ENCODE data around the gene NMU.
"Not testable (repeated sequence)": the region's sequence is repeated elsewhere in the genome, so short reads cannot be mapped to it uniquely, and the experiment has no call there.

The NMU gene

DNA sequence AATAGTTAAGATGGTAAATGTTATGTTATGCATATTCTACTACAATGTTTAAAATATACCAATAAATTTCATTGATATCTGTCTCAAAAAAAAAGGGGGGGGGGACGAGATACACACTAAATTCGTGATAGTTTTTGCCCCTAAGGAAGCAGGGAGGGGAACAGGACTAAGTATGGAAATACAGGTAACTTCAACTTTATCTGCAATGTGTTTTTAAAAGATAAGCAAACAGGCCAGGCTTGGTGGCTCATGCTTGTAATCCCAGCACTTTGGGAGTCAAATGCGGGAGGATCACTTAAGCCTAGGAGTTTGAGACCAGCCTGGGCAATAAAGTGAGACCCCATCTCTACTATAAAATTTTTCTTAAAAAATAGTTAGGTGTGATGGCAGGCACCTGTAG, 76.0 kb downstream of the NMU start:
- no peak for DNase-seq (ENCODE audit: low read depth, low spot score)

DNA sequence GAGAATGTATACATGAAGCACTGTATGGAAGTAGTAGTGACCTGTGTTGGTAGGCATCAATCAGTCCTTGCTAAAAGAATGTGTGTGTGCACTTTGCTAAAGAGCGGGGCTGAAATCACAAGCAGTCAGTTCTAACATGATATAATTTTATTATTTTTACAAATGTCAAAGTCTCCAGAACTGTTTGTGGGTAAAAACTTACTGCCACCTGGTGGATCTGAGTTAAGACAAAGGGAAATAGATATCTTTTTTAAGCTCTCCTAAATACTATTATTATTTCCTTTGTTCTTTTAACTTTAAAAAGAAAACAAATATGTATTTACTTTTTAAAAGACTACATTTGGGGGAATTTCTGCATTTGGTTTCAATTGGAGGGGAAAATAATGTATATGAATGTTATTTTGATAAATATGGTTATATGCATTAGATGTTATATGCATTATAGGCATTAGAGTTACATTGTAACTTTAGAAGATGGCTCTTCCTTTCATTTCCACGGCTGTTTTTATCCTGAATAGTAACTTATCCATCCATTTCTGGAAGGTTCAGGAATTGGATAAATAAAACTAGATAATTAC, 81.6 kb downstream of the NMU start:
- DNase-seq (ENCODE audit: low read depth, low spot score): no peak

DNA sequence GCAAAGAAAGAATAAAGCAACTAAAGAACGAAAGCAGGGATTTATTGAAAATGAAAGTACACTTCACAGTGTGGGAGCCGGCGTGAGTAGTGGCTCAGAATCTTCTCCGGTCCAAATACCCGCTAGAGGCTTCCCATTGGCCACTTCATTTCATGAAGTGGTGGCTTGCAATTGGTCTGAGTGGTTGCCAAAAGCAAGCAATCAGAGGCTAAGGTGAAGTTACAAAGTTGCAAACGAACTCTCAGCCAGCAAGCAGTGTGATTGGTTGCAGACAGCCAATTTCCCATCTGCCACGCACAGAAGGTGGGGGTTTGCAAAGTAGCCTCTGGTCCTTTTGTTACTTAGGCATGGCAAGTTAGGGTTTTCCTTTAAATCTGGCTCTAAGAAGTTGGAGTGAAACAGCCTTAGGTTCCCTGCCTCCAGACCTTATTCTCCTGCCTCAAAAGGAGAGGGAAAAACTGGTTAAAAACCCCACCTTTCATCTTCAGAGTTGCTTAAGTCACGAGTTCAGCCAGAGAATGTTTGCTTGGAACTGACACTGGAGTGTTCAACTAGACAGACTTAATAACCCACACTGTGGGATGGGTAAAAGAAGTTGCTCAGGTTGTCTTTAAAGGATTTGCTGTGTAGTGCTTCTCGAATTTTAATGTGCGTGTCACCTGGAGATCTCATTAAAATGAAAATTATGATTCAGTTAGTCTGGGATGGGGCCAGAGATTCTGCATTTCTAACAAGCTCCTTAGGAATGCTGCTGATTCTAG, 82.5 kb downstream of the NMU start:
- no peak for DNase-seq (ENCODE audit: low read depth, low spot score)

DNA sequence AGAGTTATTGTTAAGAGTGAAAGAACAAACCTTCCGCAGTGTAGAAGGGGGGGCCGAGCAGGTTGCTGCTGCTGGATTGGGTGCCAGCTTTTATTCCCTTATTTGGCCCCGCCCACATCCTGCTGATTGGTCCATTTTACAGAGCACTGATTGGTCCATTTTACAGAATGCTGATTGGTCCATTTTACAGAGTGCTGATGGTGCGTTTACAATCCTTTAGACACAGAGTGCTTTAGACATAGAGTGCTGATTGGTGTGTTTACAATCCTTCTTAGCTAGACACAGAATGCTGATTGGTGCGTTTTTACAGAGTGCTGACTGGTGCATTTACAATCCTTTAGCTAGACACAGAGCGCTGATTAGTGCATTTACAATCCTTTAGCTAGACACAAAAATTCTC, 84.1 kb downstream of the NMU start:
- DNase-seq (ENCODE audit: low read depth, low spot score): not testable (repeated sequence)

DNA sequence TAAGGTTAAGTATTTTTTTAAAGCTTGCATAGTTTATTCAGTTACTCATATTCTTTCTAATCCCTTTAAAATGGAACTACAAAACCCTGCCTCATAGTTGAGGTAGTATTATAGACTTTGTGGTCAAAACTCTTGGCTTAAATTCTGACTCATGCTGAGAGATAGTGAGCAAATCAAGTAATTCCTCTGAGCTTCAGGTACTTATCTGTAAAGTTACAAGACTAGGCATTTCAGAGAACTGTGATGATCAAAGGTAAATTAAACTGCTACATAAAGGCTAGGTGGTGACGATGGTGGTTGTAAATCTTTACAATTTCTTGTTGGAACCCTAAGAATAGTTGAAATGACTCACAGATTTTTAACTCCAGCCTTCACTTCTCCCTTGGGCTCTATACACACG, 86.2 kb downstream of the NMU start:
- DNase-seq (ENCODE audit: low read depth, low spot score): no peak

DNA sequence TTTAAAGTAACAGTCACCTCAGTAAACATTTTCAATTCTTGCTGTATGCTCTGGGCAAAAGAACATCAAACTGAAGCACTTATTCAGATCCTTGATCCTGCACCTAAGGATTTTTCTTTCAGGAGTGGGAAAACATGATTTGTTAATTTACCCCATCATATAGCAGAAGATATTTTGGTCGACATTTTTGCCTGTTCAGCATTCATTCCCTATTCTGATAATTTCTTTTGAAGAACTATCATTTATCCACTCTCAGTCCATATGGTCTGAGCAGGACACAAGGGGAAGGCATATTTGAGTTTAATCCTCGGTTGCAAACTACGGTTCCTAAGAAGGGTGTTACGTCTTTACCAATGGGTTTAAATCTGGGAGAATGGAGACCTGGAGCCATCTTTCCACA, 88.2 kb downstream of the NMU start:
- no peak for DNase-seq (ENCODE audit: low read depth, low spot score)

DNA sequence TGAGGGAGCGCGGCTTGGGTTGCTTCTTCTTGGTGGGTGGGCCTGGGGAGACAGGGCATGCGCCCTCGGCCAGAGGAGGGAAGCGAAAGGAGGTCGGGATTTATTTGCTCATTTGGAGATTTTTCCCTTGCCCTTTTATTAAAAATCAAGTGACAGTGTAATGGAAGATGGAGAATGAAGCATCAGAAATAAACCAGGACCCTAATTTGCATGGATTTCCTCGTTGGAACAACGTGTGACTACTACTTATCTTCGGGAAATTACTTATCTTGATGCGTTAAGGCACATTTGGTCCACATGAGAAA, 88.7 kb downstream of the NMU start:
- DNase-seq (ENCODE audit: low read depth, low spot score): no peak

DNA sequence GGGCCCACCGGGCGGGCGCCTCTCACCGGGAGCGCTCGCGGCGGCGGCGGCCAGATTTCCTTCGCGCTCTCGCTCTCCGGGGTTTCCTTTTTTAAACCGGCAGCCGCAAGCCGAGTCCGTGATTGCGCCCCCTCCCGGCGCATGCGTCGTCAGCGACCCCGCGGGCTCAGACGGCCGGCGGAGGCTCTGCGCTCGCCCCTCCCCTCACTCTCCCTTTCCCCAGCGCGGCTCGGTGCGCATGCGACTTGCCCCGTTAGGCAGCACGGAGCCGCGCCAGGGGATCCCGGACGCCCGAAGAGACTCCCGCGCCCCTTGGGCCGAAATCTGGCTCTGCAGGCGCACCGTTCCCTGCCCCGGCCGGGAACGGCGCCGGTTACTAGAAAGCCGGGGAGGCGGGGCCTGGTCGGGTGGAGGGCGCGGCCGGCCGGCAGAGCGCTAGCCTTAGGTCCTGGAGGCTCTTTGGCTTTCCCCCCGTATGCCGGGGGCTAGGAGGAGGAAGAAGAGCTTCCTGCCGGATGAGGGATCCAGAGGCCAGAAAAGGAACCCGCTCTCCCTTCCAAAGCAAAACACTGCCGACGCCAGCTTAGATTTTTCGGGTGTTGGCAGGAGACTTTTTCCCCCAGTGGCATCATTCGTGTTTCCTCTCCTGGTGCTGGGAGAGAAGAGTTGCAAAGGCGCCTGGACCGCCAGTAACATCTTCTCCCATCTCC, 89.2 kb downstream of the NMU start, which contains the start of gene CLOCK:
Gene CLOCK (minus strand): TSS at position 154 of the 710 bp plus-strand sequence. CDS start 64,124 bp downstream, outside the sequence.
- DNase-seq (ENCODE audit: low read depth, low spot score): peak; percentile 45

DNA sequence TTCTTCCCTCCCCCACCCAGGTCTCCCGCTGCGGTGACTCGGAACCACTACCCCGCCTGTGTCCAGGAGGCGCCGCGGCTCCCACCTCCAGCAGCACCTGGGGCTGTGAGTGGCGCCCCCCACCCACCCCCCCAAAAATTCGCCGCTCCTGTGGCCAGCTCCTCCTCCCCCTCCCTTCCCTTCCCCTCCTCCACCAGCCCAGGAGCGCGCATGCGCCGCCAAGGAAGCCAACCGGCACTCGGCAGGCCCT, 89.7 kb downstream of the NMU start:
- DNase-seq (ENCODE audit: low read depth, low spot score): no peak

DNA sequence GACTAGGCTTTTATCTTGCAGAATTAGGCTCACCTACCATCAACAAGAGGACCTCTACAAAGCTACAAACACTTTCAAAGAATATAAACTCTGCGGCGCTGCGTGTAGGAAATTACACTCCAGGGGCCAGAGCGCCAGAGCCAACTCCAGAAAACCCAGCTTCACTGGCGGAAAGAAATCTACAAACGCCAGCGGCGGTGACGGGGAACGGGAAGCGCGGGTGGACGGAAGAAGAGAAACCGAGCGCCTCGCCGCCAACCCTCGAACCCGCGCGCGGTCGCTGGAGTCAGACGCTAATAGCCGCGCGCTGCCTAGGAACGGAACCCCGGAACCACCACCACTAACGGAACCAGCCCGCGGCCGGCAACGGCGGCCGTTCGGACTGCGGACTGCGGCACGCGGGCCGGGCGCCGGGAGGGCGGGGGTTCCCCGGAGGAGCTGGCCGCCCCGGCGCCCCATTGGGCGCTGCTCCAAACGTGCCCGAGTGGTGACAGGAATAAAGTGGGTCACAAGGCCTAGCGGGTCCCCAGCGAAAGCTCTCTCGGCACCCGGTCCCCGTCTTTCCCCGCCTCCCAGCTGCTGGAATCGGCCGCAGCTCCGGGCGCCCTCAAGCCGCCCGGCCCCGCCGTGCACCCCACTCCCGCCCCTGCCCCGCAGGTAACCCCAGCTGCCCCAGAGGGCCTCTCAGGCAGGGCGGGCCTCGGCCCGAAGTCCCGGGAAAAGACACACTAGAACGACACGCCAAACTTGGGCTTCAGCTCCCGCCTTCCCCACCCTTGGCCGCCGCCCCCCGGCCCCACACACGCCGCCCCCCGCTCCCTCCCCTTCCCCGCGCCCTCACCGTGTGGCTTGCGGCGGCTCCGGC, 90.2 kb downstream of the NMU start:
- DNase-seq (ENCODE audit: low read depth, low spot score): no peak

All from iPS DF 19.7 (cell line).